GM06990 (cell line): ENCODE data around the gene BRDT.

Source experiments
- DNase-seq: peaks from one replicate; pipeline ENCODE4 v3.0.0-alpha.2; 2011; ENCODE audit not compliant: insufficient read length; ENCODE audit errors: extremely low read depth
- H3K27me3 ChIP-seq: replicated peaks from 2 replicates; pipeline ENCODE4 v1.6.0; 2011; ENCODE audit warnings: low read length; ENCODE audit not compliant: control insufficient read depth, insufficient read depth
- H3K36me3 ChIP-seq: 2 replicates; pipeline ENCODE4 v1.5.1; 2011; ENCODE audit warnings: low read length; ENCODE audit not compliant: control insufficient read depth, insufficient read depth
- H3K4me3 ChIP-seq: replicated peaks from 2 replicates; pipeline ENCODE4 v1.5.1; 2011; ENCODE audit warnings: low read depth, mild to moderate bottlenecking, control low read depth, low read length
- CTCF ChIP-seq: IDR thresholded peaks from 2 replicates; pipeline ENCODE4 v1.5.1; 2011; ENCODE audit warnings: low read length, control low read depth, mild to moderate bottlenecking, inconsistent platforms; ENCODE audit not compliant: insufficient read depth, poor library complexity, severe bottlenecking

Gene BRDT

DNA sequence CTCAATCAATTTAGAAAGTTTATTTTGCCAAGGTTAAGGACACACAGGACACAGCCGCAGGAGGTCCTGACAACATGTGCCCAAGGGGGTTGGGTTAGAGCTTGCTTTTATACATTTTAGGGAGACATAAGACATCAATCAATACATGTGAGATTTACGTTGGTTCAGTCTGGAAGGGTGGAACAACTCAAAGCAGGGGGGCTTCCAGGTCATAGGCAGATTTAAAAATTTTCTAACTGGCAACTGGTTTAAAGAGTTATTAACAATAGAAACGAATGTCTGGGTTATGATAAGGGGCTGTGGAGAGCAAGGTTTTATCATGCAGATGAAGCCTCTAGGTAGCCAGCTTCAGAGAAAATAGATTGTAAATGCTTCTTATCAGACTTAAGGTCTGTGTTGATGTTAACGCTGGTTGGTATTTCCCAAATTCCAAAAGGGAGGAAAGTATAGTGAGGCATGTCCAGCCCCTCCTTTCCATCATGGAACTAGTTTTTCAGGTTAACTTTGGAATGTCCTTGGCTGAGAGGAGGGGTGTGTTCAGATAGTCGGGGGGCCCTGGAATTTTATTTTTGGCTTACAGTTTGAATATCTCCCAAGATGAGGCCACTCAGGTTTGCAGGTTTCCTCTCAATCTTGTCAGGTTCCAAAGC is 32.3 kb upstream of the BRDT start:
- TF ChIP-seq CTCF = no peak
- DNase-seq = no peak
- H3K27me3 ChIP-seq = no peaks in the 10 kb centered on the region
- no peak overlapping the region for H3K4me3 ChIP-seq
- H3K36me3 ChIP-seq = no peaks in the 10 kb centered on the region

- no peak for TF ChIP-seq CTCF
- no peaks in the 10 kb centered on the region for H3K36me3 ChIP-seq
- no peaks in the 10 kb centered on the region for H3K27me3 ChIP-seq
- no peak overlapping the region for H3K4me3 ChIP-seq
- DNase-seq = no peak
These were observed 29.2 kb upstream of the BRDT start for GRCh38 chr1:91919962-91920361.

GRCh38 chr1:91924146-91924545 is 25.1 kb upstream of the BRDT start:
- H3K4me3 ChIP-seq = no peak overlapping the region
- no peaks in the 10 kb centered on the region for H3K27me3 ChIP-seq
- TF ChIP-seq CTCF = no peak
- H3K36me3 ChIP-seq = no peaks in the 10 kb centered on the region
- DNase-seq = no peak

- DNase-seq = no peak
- TF ChIP-seq CTCF = no peak
- no peak overlapping the region for H3K4me3 ChIP-seq
- H3K36me3 ChIP-seq = no peaks in the 10 kb centered on the region
- H3K27me3 ChIP-seq = no peaks in the 10 kb centered on the region
These were observed 23.4 kb upstream of the BRDT start for GRCh38 chr1:91925644-91926435.

GRCh38 chr1:91928026-91928425 is 21.2 kb upstream of the BRDT start:
- TF ChIP-seq CTCF = no peak
- Histone ChIP-seq H3K4me3 (no peak overlapping the region), H3K36me3 (no peaks in the 10 kb centered on the region), H3K27me3 (no peaks in the 10 kb centered on the region)
- DNase-seq = no peak
